Hematopoietic multipotent progenitor cell treated with erythropoietin and hydrocortisone succinate and interleukin-3 and kit ligand, for 6 days (in vitro differentiated cells): Measurements from ENCODE around the gene ST6GALNAC4.

Experiments
- DNase-seq: peaks from one replicate; pipeline ENCODE4 v3.0.0-alpha.2; 2015

The ST6GALNAC4 gene, protein sequence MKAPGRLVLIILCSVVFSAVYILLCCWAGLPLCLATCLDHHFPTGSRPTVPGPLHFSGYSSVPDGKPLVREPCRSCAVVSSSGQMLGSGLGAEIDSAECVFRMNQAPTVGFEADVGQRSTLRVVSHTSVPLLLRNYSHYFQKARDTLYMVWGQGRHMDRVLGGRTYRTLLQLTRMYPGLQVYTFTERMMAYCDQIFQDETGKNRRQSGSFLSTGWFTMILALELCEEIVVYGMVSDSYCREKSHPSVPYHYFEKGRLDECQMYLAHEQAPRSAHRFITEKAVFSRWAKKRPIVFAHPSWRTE

DNA sequence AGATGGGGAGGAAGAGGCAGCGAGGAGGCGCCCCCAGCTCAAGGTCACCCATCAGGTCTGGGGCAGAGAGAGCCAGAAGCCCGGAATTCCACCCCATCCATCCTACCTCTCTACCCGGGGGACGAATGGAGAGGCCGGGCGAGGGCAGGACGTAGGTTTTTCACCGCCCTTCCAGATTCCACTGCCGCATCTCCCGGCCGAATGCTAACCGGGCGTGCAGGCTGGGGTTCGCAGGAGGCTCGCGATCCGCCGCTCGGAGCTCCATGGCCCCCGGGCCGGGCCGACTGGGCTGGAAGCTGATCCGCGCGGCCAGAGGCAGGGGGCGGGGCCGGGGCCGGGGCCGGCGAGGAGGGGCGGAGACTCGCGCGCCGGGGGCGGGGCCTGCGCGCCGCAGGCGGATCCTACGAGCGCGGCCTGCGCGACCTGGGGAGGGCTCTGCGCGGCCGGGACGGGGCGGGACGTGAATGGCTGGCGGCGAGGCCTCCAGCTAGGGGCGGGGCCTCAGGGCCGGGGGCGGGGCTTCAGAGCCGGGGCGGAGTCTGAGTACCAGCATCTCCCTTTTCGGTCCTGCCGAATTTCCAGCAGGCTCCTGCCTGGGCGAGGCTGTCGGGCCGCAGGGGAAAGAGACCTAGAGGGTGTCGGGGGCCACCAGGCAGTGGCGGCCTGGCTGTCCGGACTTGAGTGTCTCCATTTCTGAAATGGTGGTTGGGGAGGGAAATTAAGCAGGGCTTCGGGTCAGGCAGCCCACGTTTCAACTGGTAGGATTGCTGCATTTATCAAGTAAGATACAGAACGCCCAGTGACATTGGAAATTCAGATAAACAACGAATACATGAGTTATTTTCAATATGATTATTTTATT is at the start of gene ST6GALNAC4:
Gene ST6GALNAC4 (minus strand): TSS at position 322 of the 862 bp plus-strand sequence. CDS start 622 bp downstream, outside the sequence.
- DNase-seq = peak; percentile 94

DNA sequence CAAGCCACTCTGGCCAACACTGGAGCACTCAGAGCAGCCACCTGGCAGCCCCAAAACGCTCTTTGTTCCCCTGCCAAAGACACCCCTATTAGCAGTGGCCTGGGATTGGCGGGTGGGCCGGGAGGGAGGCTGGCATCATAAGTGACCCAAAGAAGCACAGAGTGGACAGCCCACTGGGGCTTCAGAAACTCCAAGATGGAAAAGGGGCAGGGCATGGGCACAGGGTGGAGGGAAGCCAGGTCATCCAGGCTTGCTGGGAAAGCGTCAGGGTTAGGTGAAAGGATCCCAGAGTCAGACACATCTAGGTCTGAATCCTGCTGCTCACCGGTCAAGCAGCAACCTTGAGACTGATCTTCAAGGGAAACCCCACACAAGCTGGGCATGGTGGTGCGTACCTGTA is 49.1 kb upstream of the ST6GALNAC4 start:
- DNase-seq = no peak

GRCh38 chr9:127963359-127964064 is 46.7 kb upstream of the ST6GALNAC4 start:
- DNase-seq = no peak

GRCh38 chr9:127963041-127963358 is 46.2 kb upstream of the ST6GALNAC4 start:
- no peak for DNase-seq

GRCh38 chr9:127962278-127962677 is 45.4 kb upstream of the ST6GALNAC4 start:
- DNase-seq = no peak

- no peak for DNase-seq
These were observed 44.8 kb upstream of the ST6GALNAC4 start for GRCh38 chr9:127961613-127962155.

DNA sequence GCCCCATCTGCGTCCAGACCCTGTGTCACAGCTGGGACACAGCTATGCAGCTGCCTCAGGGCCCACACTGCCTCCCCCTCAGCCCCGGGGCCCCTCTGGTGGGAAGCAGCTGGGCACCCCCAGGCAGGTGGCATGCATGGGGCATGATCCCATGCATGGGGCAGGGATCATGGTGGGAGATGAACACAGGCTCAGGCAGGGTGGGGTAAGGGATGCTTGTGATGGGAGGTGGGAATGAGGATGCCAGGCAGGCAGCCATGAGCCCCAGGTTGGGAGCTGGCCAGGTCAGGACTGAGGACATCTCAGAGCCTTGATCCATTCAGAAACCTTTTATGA is 44.3 kb upstream of the ST6GALNAC4 start:
- no peak for DNase-seq

DNA sequence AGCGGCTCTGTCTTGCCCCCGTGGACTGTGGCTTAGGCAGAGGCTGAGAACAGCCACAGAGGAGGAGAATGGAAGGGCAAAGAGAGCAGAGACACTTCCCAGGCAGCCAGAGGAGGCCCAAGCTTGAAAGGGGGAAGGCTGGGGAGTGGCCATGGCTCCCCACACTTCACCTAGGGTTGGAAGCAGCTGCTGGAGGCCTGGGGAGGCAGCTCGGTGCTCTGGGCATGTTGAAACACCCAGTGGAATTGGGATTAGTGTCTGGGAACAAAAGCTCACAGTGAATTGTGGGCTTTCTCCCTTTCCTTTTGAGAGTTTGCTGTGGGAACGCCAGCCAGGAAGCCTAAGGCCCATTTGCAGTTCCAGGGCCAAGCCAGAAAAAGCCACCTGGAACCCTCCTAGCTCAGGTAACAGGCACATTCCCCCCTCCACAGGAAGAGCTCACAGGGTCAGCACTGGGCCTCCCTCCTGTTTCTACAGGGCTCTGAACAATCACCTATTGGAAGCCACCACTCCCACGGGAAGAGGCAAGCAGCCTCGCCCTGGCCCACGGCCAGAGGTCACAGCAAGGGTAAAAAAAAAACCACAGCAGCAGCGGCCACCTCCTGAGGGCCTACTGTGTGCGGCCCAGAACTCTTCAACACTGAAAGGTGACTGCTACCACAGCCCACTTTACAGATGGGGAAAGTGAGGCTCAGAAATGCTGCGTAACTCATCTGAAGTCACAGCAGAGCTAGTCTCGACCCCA is 43.7 kb upstream of the ST6GALNAC4 start:
- DNase-seq = no peak

GRCh38 chr9:127959841-127960409 is 43.1 kb upstream of the ST6GALNAC4 start:
- no peak for DNase-seq

DNA sequence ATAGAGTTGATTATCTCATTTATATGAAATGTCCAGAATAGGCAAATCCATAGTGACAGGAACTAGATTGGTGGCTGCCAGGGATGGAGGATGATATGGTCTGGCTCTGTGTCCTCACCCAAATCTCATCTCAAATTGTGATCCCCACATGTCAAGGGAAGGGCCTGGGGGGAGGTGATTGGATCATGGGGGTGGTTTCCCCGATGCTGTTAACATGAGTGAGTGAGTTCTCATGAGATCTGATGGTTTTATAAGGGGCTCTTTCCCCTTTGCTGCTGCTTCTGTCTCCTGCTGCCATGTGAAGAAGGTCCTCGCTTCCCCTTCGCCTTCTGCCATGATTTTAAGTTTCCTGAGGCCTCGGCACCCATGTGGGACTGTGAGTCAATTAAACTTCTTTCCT is 42.6 kb upstream of the ST6GALNAC4 start:
- no peak for DNase-seq

GRCh38 chr9:127958728-127959127 is 41.9 kb upstream of the ST6GALNAC4 start:
- no peak for DNase-seq

GRCh38 chr9:127955294-127956015 is 38.6 kb upstream of the ST6GALNAC4 start:
- peak; percentile 78 for DNase-seq

DNA sequence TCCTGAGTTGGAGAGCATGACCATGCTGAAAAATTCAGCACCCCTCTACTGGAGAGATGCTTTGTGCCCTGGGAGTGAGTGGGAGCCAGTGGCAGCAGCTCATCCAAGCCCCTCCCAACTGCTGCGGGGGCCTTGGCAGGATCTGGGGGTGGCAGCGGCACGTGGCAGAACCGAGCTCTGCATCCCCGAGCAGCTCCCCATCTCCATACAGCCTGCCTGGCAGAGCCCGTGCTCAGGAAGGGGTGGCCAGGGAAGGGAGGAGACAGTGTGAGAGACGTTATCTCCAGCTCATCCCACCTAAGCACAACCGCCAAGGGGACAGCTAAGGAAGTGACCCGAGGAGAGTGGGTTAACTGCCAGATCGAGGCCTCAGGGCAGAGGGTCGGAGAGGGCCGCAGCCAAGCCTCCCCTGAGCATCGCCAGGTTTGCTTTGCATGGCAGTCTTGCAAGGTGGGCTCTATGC is 38.0 kb upstream of the ST6GALNAC4 start:
- no peak for DNase-seq

DNA sequence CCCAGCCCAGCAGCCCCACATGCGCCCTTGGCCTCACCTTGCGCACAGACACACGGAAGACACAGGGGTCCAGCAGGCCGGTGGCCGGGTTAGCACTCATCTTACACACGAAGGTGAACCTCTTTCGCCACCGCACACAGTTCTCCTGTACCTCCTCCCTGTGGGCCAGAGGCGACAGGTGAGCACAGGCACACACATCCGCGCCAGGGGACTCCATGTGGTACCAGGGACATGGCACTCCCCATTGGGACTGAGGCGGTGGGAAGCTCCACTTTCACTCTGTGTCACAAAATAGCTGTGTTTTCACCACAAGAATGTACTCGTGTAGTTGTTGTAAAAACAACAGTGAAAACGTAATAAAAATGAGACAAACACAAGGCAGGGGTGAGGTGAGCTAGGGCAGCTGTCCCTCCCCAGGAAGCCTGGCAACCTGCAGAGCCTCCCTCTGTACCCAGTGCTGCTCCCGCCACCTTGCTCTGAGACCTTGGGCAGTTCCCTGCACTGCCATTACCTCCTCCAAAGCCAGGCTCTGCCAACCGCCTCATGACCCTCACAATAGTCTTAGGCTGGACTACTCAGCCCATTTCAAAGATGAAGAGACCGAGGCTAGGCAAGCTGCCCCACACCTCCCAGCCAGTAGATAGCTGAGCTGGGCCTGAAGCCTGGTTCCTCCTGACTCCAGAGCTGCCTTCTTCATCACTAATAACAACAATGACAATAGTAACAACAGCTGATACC is 37.1 kb upstream of the ST6GALNAC4 start:
- DNase-seq = no peak

GRCh38 chr9:127953154-127953553 is 36.3 kb upstream of the ST6GALNAC4 start:
- DNase-seq = no peak

- no peak for DNase-seq
These were observed 33.9 kb upstream of the ST6GALNAC4 start for GRCh38 chr9:127950513-127951289.

DNA sequence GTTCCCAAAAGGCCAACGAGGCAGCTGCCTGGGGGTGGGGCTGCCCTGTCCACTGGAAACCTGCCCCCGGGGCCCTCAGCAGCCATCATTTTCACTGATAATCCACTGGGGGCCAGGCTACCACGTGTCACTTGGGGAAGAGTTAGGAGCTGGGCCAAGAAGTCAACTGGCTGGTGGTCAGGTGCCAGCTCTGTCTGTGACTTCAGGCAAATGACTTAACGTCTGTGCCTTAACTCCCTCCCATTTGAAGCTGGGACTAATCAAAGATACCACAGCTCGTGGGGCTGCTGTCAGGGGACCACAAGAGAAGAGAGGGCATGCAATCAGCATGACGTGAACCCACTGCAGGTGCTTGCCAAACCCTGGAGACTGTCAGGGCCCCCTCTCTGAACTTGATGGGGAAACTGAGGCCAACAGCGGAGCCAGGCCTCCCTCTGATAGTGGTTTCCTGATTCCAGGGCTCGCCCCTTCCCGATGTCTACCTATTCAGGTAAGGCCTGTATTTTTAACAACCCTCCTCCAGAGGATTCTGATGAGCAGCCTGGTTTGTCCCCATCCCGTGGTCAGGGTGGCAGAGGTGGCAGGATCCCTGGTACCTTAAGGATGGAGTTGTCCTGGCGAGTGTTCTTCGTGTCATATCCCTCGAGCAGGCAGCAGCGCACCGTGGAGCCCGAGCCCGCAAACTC is 33.1 kb upstream of the ST6GALNAC4 start:
- peak; percentile 80 for DNase-seq

- DNase-seq = no peak
These were observed 31.2 kb upstream of the ST6GALNAC4 start for GRCh38 chr9:127947841-127948710.
